HepG2 (cell line): Measurements from ENCODE around the gene BRIP1. TPM values are rescaled to one million over a fixed set of nuclear protein-coding genes. Genes with fewer than 3 reads are reported as not detected.

Source experiments
- ATAC-seq: fragments of 200-7000 bp; cut with Tn5 transposase; 3 replicates; pipeline ENCODE4 v1.9.1; 2020; ENCODE audit warnings: mild to moderate bottlenecking, moderate library complexity
- BruUV-seq: library from RNA; stranded (reverse); fragments of 400-500 nt; replicated peaks from 2 replicates; lab custom pipeline; 2021; lab: Mats Ljungman, UMichigan
- CTCF ChIA-PET: fragments of 300-600 bp; formaldehyde crosslinking; extraction: SDS; loops from one replicate; lab custom pipeline; 2021; ENCODE audit warnings: low total read pairs, inconsistent platforms, low intra/inter-chr PET ratio; lab: Yijun Ruan, JAX
- POLR2A ChIA-PET: fragments of 350-600 bp; sonication (Branson Sonifier 250); formaldehyde crosslinking; loops from one replicate; lab custom pipeline; 2020; ENCODE audit warnings: antibody characterized with exemption, inconsistent platforms; lab: Yijun Ruan, JAX
- DNase-seq: peaks from one replicate; pipeline ENCODE4 v3.0.0-alpha.2; 2015; ENCODE audit warnings: low spot score
- FAIRE-seq: peaks from 3 replicates; lab custom pipeline; 2011; peaks lifted over from hg19 to GRCh38; lab: Jason Lieb, UNC
- H2AFZ ChIP-seq: one replicate; pipeline ENCODE4 v1.6.1; 2011; ENCODE audit warnings: low read length, inconsistent platforms
- H3K27ac ChIP-seq: fragments of 300-600 bp; 3 replicates; pipeline ENCODE4 v1.8.0; 2011; ENCODE audit warnings: mixed run types, mild to moderate bottlenecking, mixed read lengths, low read length, inconsistent platforms; ENCODE audit not compliant: insufficient read depth; ENCODE audit errors: extremely low read length
- H3K27me3 ChIP-seq, 2 experiments: fragments of 200-600 bp in 1 of 2; 2 replicates in 1 of 2; 3 replicates in 1 of 2; pipeline versions ENCODE4 v1.6.0 to v1.8.0; 2011; ENCODE audit warnings: low read length in 2 of 2, mild to moderate bottlenecking in 2 of 2, moderate library complexity in 2 of 2, inconsistent platforms in 1 of 2; ENCODE audit not compliant: insufficient read depth in 2 of 2, control insufficient read depth in 1 of 2
- H3K36me3 ChIP-seq, 2 experiments: fragments of 200-600 bp in 1 of 2; replicated peaks in 1 of 2; 2 replicates in 1 of 2; 3 replicates in 1 of 2; pipeline versions ENCODE4 v1.5.1 to v1.8.0; 2011; ENCODE audit warnings: low read length in 2 of 2, inconsistent platforms in 1 of 2; ENCODE audit not compliant: insufficient read depth in 2 of 2, control insufficient read depth in 1 of 2
- H3K4me1 ChIP-seq: 2 replicates; pipeline ENCODE4 v1.5.1; 2012; ENCODE audit warnings: low read length, inconsistent platforms; ENCODE audit not compliant: insufficient read depth
- H3K4me2 ChIP-seq: 2 replicates; pipeline ENCODE4 v1.6.0; 2011; ENCODE audit warnings: low read depth, low read length, inconsistent platforms
- H3K4me3 ChIP-seq, 3 experiments: fragments of 200-600 bp in 1 of 3; sonication (generic), shearing (Covaris generic) in 1 of 3; replicated peaks in 1 of 3; 2 replicates each; pipeline ENCODE4 v1.5.1; 2011 to 2016; ENCODE audit warnings: low read length in 3 of 3, inconsistent platforms in 2 of 3, low read depth in 2 of 3, mild to moderate bottlenecking in 2 of 3, control low read depth in 1 of 3, mixed read lengths in 1 of 3; ENCODE audit not compliant: insufficient read depth in 1 of 3
- H3K79me2 ChIP-seq: one replicate; pipeline ENCODE4 v1.6.1; 2011; ENCODE audit warnings: low read length, inconsistent platforms; ENCODE audit not compliant: insufficient read depth
- H3K9ac ChIP-seq: 2 replicates; pipeline ENCODE4 v1.6.0; 2011; ENCODE audit warnings: mild to moderate bottlenecking, low read depth, low read length, inconsistent platforms; ENCODE audit not compliant: insufficient read depth
- H3K9me3 ChIP-seq: 2 replicates; pipeline ENCODE4 v1.5.1; 2012; ENCODE audit warnings: mild to moderate bottlenecking, low read length
- H4K20me1 ChIP-seq: 2 replicates; pipeline ENCODE4 v1.6.0; 2011; ENCODE audit warnings: inconsistent platforms, mild to moderate bottlenecking, low read length, moderate library complexity; ENCODE audit not compliant: insufficient read depth
- AGO1 ChIP-seq: fragments of 200-400 bp; formaldehyde crosslinking; IDR thresholded peaks from 2 replicates; pipeline ENCODE4 v1.6.1; 2017; ENCODE audit warnings: mild to moderate bottlenecking, low read depth, low read length, moderate library complexity; ENCODE audit not compliant: poor library complexity, severe bottlenecking
- NAIF1 ChIP-seq: sonication (generic); formaldehyde crosslinking; IDR thresholded peaks from 2 replicates; pipeline ENCODE4 v1.5.0; 2020; ENCODE audit warnings: mild to moderate bottlenecking, missing genetic modification reagents, borderline replicate concordance
- SNAI1 ChIP-seq: sonication (generic); formaldehyde crosslinking; IDR thresholded peaks from 2 replicates; pipeline ENCODE4 v1.5.0; 2020; ENCODE audit warnings: mild to moderate bottlenecking, missing genetic modification reagents, borderline replicate concordance
- TMF1 ChIP-seq: sonication (generic); formaldehyde crosslinking; IDR thresholded peaks from 2 replicates; pipeline ENCODE4 v1.8.1; 2022; ENCODE audit warnings: low read depth, missing genetic modification reagents
- ZFP90 ChIP-seq: sonication (generic); formaldehyde crosslinking; IDR thresholded peaks from 2 replicates; pipeline ENCODE4 v1.8.0; 2022; ENCODE audit warnings: missing genetic modification reagents, mild to moderate bottlenecking, inconsistent platforms, borderline replicate concordance
- ZFX ChIP-seq: sonication (generic); formaldehyde crosslinking; IDR thresholded peaks from 2 replicates; pipeline ENCODE4 v1.4.0; 2020; ENCODE audit warnings: mild to moderate bottlenecking, low read depth, missing genetic modification reagents, moderate library complexity
- ZNF264 ChIP-seq: sonication (generic); formaldehyde crosslinking; IDR thresholded peaks from 2 replicates; pipeline ENCODE4 v1.4.0; 2020; ENCODE audit warnings: missing genetic modification reagents
- WGBS: methylation state at CpG from one replicate; pipeline ENCODE4 v1.1.6; 2017; ENCODE audit warnings: low lambda C conversion rate; 5-methylcytosine and 5-hydroxymethylcytosine counted together
- in situ Hi-C: cut with HindIII; loops from 2 replicates; pipeline ENCODE4 v1.10.0; 2017; ENCODE audit warnings: low pct_unique_long_range_greater_than_20kb; ENCODE audit not compliant: extremely low pct_ligation_motif_present
- intact Hi-C: fragments of 100-400 bp; cut with micrococcal nuclease; formaldehyde crosslinking; loops from one replicate; pipeline ENCODE4 v1.10.0; 2022; ENCODE audit not compliant: unreplicated experiment
- polyA plus RNA-seq, 8 experiments: library from polyadenylated mRNA; depleted of rRNA in 3 of 8; stranded (reverse) in 7 of 8; unstranded in 1 of 8; fragments of >200 nt; fragmentation: Illumina TruSeq in 4 of 8; extraction: Trizol in 4 of 8; gene quantifications; 2 replicates each; pipeline versions ENCODE4 v1.2.1 to v1.2.3, GENCODE V29; 2011 to 2016; ENCODE audit warnings: low read depth in 4 of 8, missing spikeins in 1 of 8, mixed read lengths in 1 of 8; ENCODE audit not compliant: insufficient read depth in 1 of 8
- total RNA-seq, 5 experiments: library from RNA; depleted of rRNA; stranded (reverse); fragments of >200 nt; fragmentation: Illumina TruSeq; extraction: Trizol; gene quantifications; 2 replicates each; pipeline ENCODE4 v1.2.3, GENCODE V29; 2016; ENCODE audit warnings: low read depth in 1 of 5
- TF ChIP-seq, protein P1 (sequence below): IDR thresholded peaks from 2 replicates; pipeline ENCODE4 v1.4.0; 2020; ENCODE audit warnings: mild to moderate bottlenecking, missing genetic modification reagents
- TF ChIP-seq, protein P2 (sequence below): sonication (generic); formaldehyde crosslinking; IDR thresholded peaks from 2 replicates; pipeline ENCODE4 v1.4.0; 2020; ENCODE audit warnings: missing genetic modification reagents
- TF ChIP-seq, protein P3 (sequence below): sonication (generic); formaldehyde crosslinking; IDR thresholded peaks from 2 replicates; pipeline ENCODE4 v1.4.0; 2020; ENCODE audit warnings: mild to moderate bottlenecking, missing genetic modification reagents

Gene BRIP1
- total and polyA plus RNA-seq, 2 of the 13 experiments (the other 11 are each of a cell fraction or from before 2014, with no cell fraction given), result 3.8 to 27.7 TPM

DNA sequence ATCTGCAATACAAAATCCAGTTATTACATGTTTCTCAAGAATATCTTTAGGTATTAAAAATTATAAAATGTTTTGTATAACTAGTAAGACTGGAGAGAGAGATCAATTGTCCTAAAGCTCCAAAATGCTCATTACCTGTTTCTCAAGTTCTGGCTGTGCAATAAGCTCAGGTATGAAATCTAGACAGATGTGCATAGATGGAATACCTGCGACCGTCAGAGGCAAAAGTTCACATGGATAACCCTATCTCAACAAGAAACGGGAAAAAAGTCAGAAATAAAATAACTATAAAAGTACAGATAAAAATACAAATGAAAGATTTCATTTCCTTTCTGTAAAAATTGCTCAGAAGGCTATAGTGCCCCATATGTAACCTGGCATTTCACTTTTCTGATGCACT lies 5.8 kb upstream of the BRIP1 start:
- 95% methylated on average over 3 of the region's 3 CpGs for WGBS
- no peaks in the 10 kb centered on the region for H3K27me3 ChIP-seq
- H3K9me3 ChIP-seq, result no peaks in the 10 kb centered on the region
- H3K36me3 ChIP-seq, result peaks cover 5 to 54% of the 10 kb centered on the region in 2 experiments
- BruUV-seq, result no TSS peak
- CTCF ChIA-PET, result no interaction called here
- H3K4me1 ChIP-seq, result peaks cover 4% of the 10 kb centered on the region
- TF ChIP-seq TMF1 (CRISPR knock-in tag), result no peak
- FAIRE-seq (no peak), DNase-seq (no peak), ATAC-seq (no peak)
- POLR2A ChIA-PET, result no interaction called here
- no peak overlapping the region for H3K4me2 ChIP-seq
- H2AFZ ChIP-seq, result no peak overlapping the region
- no peaks in the 10 kb centered on the region for H4K20me1 ChIP-seq
- H3K79me2 ChIP-seq, result no peaks in the 10 kb centered on the region
- no peak overlapping the region for H3K4me3 ChIP-seq
- H3K9ac ChIP-seq, result no peak overlapping the region
- intact Hi-C loops, result no loop called here
- no peak overlapping the region for H3K27ac ChIP-seq
- in situ Hi-C loops, result no loop called here

- Histone ChIP-seq H4K20me1 (no peaks in the 10 kb centered on the region), H3K4me3 (no peak overlapping the region), H3K4me1 (peaks cover 8% of the 10 kb centered on the region), H2AFZ (no peak overlapping the region), H3K27me3 (no peaks in the 10 kb centered on the region; a peak in 1 of 5 replicates), H3K9ac (no peak overlapping the region), H3K9me3 (no peaks in the 10 kb centered on the region), H3K79me2 (peaks cover 1% of the 10 kb centered on the region), H3K36me3 (peaks cover 5 to 44% of the 10 kb centered on the region in 2 experiments), H3K27ac (no peak overlapping the region), H3K4me2 (no peak overlapping the region)
- intact Hi-C loops (no loop called here), in situ Hi-C loops (no loop called here)
- ATAC-seq (no peak), FAIRE-seq (no peak), DNase-seq (no peak)
- no TSS peak for BruUV-seq
- WGBS, result 95% methylated on average over 2 of the region's 2 CpGs
- ChIA-PET POLR2A (no interaction called here), CTCF (no interaction called here)
- no peak for TF ChIP-seq ZFP90 (CRISPR knock-in tag)
- no peak for TF ChIP-seq ZFX (CRISPR knock-in tag)
- TF ChIP-seq, protein P1, sequence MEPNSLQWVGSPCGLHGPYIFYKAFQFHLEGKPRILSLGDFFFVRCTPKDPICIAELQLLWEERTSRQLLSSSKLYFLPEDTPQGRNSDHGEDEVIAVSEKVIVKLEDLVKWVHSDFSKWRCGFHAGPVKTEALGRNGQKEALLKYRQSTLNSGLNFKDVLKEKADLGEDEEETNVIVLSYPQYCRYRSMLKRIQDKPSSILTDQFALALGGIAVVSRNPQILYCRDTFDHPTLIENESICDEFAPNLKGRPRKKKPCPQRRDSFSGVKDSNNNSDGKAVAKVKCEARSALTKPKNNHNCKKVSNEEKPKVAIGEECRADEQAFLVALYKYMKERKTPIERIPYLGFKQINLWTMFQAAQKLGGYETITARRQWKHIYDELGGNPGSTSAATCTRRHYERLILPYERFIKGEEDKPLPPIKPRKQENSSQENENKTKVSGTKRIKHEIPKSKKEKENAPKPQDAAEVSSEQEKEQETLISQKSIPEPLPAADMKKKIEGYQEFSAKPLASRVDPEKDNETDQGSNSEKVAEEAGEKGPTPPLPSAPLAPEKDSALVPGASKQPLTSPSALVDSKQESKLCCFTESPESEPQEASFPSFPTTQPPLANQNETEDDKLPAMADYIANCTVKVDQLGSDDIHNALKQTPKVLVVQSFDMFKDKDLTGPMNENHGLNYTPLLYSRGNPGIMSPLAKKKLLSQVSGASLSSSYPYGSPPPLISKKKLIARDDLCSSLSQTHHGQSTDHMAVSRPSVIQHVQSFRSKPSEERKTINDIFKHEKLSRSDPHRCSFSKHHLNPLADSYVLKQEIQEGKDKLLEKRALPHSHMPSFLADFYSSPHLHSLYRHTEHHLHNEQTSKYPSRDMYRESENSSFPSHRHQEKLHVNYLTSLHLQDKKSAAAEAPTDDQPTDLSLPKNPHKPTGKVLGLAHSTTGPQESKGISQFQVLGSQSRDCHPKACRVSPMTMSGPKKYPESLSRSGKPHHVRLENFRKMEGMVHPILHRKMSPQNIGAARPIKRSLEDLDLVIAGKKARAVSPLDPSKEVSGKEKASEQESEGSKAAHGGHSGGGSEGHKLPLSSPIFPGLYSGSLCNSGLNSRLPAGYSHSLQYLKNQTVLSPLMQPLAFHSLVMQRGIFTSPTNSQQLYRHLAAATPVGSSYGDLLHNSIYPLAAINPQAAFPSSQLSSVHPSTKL (CRISPR knock-in tag), result no peak
- TF ChIP-seq, protein P2, sequence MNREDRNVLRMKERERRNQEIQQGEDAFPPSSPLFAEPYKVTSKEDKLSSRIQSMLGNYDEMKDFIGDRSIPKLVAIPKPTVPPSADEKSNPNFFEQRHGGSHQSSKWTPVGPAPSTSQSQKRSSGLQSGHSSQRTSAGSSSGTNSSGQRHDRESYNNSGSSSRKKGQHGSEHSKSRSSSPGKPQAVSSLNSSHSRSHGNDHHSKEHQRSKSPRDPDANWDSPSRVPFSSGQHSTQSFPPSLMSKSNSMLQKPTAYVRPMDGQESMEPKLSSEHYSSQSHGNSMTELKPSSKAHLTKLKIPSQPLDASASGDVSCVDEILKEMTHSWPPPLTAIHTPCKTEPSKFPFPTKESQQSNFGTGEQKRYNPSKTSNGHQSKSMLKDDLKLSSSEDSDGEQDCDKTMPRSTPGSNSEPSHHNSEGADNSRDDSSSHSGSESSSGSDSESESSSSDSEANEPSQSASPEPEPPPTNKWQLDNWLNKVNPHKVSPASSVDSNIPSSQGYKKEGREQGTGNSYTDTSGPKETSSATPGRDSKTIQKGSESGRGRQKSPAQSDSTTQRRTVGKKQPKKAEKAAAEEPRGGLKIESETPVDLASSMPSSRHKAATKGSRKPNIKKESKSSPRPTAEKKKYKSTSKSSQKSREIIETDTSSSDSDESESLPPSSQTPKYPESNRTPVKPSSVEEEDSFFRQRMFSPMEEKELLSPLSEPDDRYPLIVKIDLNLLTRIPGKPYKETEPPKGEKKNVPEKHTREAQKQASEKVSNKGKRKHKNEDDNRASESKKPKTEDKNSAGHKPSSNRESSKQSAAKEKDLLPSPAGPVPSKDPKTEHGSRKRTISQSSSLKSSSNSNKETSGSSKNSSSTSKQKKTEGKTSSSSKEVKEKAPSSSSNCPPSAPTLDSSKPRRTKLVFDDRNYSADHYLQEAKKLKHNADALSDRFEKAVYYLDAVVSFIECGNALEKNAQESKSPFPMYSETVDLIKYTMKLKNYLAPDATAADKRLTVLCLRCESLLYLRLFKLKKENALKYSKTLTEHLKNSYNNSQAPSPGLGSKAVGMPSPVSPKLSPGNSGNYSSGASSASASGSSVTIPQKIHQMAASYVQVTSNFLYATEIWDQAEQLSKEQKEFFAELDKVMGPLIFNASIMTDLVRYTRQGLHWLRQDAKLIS (CRISPR knock-in tag), result no peak
- TF ChIP-seq, protein P3, sequence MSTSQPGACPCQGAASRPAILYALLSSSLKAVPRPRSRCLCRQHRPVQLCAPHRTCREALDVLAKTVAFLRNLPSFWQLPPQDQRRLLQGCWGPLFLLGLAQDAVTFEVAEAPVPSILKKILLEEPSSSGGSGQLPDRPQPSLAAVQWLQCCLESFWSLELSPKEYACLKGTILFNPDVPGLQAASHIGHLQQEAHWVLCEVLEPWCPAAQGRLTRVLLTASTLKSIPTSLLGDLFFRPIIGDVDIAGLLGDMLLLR (CRISPR knock-in tag), result no peak
- TF ChIP-seq NAIF1 (CRISPR knock-in tag), result no peak
- TF ChIP-seq AGO1, result no peak
- TF ChIP-seq SNAI1, result no peak
- no peak for TF ChIP-seq ZNF264 (CRISPR knock-in tag)
These were observed 4.7 kb upstream of the BRIP1 start for GRCh38 chr17:61868074-61868473.
